Measurements from ENCODE around the gene ZNF787. TPM values are rescaled to one million over a fixed set of nuclear protein-coding genes. Genes with fewer than 3 reads are reported as not detected.

ZNF787 gene
- total and polyA plus RNA-seq, 4 experiments from 2014 or later = 0.67 to 34.1 (median 16.3) TPM

DNA sequence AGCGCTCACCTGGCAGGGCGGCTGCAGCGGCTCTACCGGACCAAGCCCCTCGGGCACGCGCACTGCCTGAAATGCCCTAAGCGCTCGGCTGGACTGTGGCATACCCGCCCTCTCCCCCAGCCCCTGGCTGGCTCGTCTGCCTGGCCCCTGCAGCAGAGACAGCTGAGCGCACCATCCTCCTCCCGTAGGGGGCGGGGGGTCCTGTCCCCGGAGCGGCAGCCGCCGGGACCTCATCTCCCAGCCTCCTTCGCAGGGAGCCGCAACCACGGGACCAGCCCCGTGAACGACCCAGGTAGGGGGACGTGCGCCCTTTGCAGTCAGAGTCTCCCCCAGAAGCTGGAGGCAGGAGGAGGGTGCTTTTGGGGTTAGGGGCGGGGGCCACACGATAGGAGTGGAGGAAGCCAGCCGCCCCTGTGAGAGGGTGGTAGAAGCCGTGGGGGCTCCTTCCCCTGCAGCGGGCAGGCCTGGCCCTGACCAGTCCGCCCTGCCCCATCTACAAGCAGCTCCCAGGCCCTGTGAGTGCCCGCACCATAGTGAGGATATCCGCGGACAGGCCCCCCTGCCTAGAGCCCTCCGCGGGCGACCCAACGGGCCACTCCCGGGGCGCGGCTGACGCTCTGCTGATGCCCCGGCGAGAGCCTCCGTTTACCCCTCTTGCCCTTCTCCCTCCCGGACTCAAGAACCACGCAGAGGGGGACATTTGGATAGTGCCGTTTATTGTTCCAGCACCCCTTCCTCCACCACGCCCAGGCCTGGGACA is 34.2 kb downstream of the ZNF787 start:
- intact Hi-C loops (cut with micrococcal nuclease) = no loop called here

DNA sequence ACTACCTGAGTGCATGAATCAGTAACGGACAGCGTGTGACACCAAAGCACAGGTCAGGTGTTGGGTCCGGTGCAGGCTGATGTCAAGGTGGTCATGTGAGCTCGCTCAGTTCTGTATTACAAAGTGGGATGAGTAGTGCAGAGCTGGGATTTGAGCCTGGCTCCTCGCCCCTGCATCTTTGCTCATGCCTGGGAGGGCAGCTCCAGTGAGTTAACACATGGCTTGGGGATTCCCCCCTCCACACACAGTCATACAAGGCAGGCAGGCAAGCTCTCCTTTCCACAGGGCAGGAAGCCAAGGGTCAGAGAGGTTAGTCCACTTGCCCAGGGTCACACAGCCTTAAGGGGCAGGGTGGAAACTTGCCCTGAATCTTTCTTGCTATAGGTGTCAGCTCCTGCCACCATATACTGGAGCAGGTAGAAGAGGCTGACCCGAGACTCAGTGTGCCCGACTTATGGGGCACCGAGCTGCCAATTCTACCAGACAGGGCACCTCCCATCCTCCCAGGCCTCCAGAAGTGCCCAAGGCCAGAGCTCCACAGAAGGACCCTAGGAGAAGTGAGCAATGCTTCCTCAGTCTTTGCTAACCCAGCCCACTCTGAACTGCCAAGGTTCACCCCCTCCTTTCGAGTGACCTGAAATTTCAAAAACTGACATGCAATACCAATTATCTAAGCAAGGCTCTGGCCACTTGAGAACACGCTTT is 35.4 kb downstream of the ZNF787 start:
- peaks cover 14 to 17% of the 10 kb centered on the region in 2 donors for H3K36me3 Mint-ChIP-seq
- H3K27me3 Mint-ChIP-seq = peaks cover 0 to 3% of the 10 kb centered on the region in 2 donors
- Histone ChIP-seq H3K4me3 (ENCODE audit: low read length in 2 of 2) (no peak overlapping the region), H3K4me1 (ENCODE audit: insufficient read depth, low read length) (peaks cover 8% of the 10 kb centered on the region), H3K9me3 (ENCODE audit: control insufficient read depth in 1 of 2, low read length in 2 of 2) (no peaks in the 10 kb centered on the region), H3K27ac (ENCODE audit: low read depth, low read length) (no peak overlapping the region), H3K36me3 (ENCODE audit: insufficient read depth, low read length) (no peaks in the 10 kb centered on the region), H3K27me3 (ENCODE audit: insufficient read depth, low read length) (no peaks in the 10 kb centered on the region)
- peaks cover 9 to 13% (median 11%) of the 10 kb centered on the region in 4 donors for H3K4me1 Mint-ChIP-seq
- ChIA-PET CTCF (ENCODE audit: partially characterized antibody) (interaction anchor here (0.7 to 1.1 kb wide), 3 partner anchors 9 to 83 kb away, joined by 3 read pairs; no protein-coding TSS in a partner anchor), POLR2A (ENCODE audit: partially characterized antibody) (no interaction called here)
- intact Hi-C loops (cut with micrococcal nuclease) = no loop called here
- DNase-seq = no peak
- no peak overlapping the region for H3K4me3 Mint-ChIP-seq
- H3K27ac Mint-ChIP-seq = no peak overlapping the region
- H3K9me3 Mint-ChIP-seq = no peaks in the 10 kb centered on the region

More for the DNA sequence above, 34.2 kb downstream of the ZNF787 start:
- Mint-ChIP-seq H3K27me3 (no peaks in the 10 kb centered on the region), H3K4me3 (no peak overlapping the region), H3K4me1 (peaks cover 1 to 12% (median 8%) of the 10 kb centered on the region in 4 donors), H3K36me3 (peaks cover 21 to 24% of the 10 kb centered on the region in 2 donors), H3K27ac (no peak overlapping the region), H3K9me3 (no peaks in the 10 kb centered on the region)
- Histone ChIP-seq H3K36me3 (ENCODE audit: insufficient read depth, low read length) (no peaks in the 10 kb centered on the region), H3K4me3 (ENCODE audit: low read length in 2 of 2) (no peak overlapping the region), H3K27ac (ENCODE audit: low read depth, low read length) (no peak overlapping the region), H3K9me3 (ENCODE audit: control insufficient read depth in 1 of 2, low read length in 2 of 2) (no peaks in the 10 kb centered on the region), H3K27me3 (ENCODE audit: insufficient read depth, low read length) (no peaks in the 10 kb centered on the region), H3K4me1 (ENCODE audit: insufficient read depth, low read length) (peaks cover 5% of the 10 kb centered on the region)
- CTCF ChIA-PET (ENCODE audit: partially characterized antibody) = no interaction called here
- POLR2A ChIA-PET (ENCODE audit: partially characterized antibody) = no interaction called here
- no peak for DNase-seq

DNA sequence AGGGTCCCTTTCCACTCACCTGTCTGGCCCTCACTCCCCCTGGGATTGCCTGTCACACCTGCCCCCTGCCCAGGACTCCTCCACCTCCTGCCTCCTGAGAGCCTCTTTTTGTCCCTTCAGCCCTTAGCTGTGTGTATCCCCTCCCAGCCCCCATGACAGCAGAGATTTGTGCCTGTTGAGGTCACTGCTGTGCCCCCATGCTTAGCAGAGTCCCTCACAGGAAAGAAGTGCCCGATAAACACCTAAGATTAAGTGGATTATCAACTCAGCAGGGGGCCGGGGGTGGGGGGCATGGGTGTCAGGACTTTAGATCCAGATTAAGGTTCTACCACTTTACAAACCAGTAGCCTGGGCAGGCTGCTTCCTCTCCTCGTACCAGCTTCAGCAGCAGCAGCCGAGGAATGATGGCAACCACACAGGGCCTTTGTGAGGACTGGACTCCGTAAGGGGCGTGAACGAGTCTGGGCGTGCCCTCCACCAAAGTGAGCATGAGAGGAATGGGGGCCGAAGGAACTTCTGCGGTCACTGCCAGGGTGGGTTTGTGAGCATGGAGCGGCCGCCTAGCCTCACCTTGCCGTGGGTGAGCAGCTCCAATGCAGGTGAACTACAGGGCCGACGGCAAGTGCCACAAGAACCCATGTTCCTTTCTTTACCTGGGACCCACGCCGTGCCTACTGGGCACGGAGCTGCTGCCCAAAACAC is 36.1 kb downstream of the ZNF787 start:
- Histone ChIP-seq H3K27me3 (ENCODE audit: insufficient read depth, low read length) (no peaks in the 10 kb centered on the region), H3K4me1 (ENCODE audit: insufficient read depth, low read length) (peaks cover 10% of the 10 kb centered on the region), H3K9me3 (ENCODE audit: control insufficient read depth in 1 of 2, low read length in 2 of 2) (no peaks in the 10 kb centered on the region), H3K4me3 (ENCODE audit: low read length in 2 of 2) (no peak overlapping the region), H3K27ac (ENCODE audit: low read depth, low read length) (no peak overlapping the region), H3K36me3 (ENCODE audit: insufficient read depth, low read length) (no peaks in the 10 kb centered on the region)
- no peak for DNase-seq
- POLR2A ChIA-PET (ENCODE audit: partially characterized antibody) = no interaction called here
- Mint-ChIP-seq H3K27me3 (peaks cover 0 to 4% of the 10 kb centered on the region in 2 donors), H3K36me3 (peaks cover 10 to 14% of the 10 kb centered on the region in 2 donors), H3K27ac (no peak overlapping the region), H3K4me3 (no peak overlapping the region), H3K4me1 (peaks cover 9 to 15% (median 12%) of the 10 kb centered on the region in 4 donors), H3K9me3 (no peaks in the 10 kb centered on the region)
- CTCF ChIA-PET (ENCODE audit: partially characterized antibody) = interaction anchor here (0.8 kb wide), 1 partner anchor 12 kb away, joined by 3 read pairs; no protein-coding TSS in a partner anchor
- intact Hi-C loops (cut with micrococcal nuclease) = no loop called here

DNA sequence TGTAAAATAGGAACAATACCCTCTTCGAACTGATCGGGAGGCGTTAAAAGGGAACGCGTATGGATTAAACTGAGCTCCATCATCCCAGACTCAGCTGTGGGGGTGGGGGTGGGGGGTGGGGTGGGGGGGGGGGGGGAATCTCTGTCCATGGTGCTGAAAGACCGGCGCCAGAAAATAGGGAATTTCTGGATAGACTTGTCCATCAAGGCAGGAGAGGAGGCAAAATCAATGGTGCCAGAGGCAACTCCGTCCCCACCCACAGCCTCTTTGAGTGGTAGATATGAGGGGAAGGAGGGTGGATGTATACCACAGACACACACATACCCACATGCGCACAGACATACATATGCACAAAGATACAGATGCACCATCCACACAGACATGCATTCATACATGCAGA is 37.4 kb downstream of the ZNF787 start:
- POLR2A ChIA-PET (ENCODE audit: partially characterized antibody) = no interaction called here
- intact Hi-C loops (cut with micrococcal nuclease) = no loop called here
- H3K9me3 Mint-ChIP-seq = no peaks in the 10 kb centered on the region
- H3K9me3 ChIP-seq (ENCODE audit: control insufficient read depth in 1 of 2, low read length in 2 of 2) = no peaks in the 10 kb centered on the region
- H3K27me3 ChIP-seq (ENCODE audit: insufficient read depth, low read length) = no peaks in the 10 kb centered on the region
- H3K4me3 ChIP-seq (ENCODE audit: low read length in 2 of 2) = no peak overlapping the region
- peaks cover 0 to 4% of the 10 kb centered on the region in 2 donors for H3K27me3 Mint-ChIP-seq
- peaks cover 0 to 5% of the 10 kb centered on the region in 2 donors for H3K36me3 Mint-ChIP-seq
- H3K4me1 ChIP-seq (ENCODE audit: insufficient read depth, low read length) = peaks cover 10% of the 10 kb centered on the region
- peak overlapping the region in 1 of 7 donors; percentile 29 for H3K27ac Mint-ChIP-seq
- no peak overlapping the region for H3K27ac ChIP-seq (ENCODE audit: low read depth, low read length)
- H3K36me3 ChIP-seq (ENCODE audit: insufficient read depth, low read length) = no peaks in the 10 kb centered on the region
- DNase-seq = no peak
- H3K4me3 Mint-ChIP-seq = no peak overlapping the region
- CTCF ChIA-PET (ENCODE audit: partially characterized antibody) = interaction anchor here (1.0 kb wide), 1 partner anchor 10 kb away, joined by 3 read pairs; no protein-coding TSS in a partner anchor
- H3K4me1 Mint-ChIP-seq = peaks cover 8 to 15% (median 12%) of the 10 kb centered on the region in 4 donors

DNA sequence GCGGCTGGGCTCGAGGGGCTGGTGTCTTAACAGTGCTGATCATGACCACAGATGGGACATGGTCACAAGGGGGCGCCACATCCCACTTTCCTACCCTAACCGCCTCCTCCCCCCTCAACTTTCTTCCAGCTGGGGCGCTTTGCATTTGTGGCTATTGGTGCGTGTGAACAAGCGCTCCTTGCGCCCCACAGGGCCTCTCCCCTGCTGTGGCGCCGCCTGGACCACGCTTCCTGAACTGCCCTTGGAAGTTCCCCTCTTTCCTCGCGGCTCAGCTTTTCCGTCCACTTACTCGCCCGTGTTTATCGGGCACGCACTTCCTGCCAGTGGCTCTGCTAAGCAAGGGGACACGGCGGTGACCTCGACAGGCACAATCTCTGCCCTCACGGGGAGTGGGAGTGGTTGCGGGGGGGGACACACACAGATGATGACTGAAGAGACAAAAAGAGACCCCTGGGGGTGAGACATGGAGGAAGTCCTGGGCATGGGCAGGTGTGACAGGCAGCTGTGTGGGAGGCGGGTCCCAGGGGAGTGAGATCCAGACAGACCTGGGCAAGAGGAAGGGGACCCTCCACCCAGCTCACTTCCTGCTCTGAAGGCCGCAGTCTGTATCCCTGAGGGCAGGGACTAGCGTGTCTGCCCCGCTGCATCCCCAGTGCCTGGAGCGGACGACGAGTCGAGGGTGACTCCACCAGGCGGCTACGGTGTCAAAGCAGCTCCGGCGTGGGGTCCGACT is 40.3 kb downstream of the ZNF787 start:
- POLR2A ChIA-PET (ENCODE audit: partially characterized antibody) = interaction anchor here (0.8 to 1.1 kb wide), 2 partner anchors 10 to 40 kb away, joined by 4 to 5 read pairs; partner anchors contain the start of gene ZNF787
- H3K27ac ChIP-seq (ENCODE audit: low read depth, low read length) = no peak overlapping the region
- intact Hi-C loops (cut with micrococcal nuclease) = loop anchor here (1.0 kb wide), 1 partner anchor 91 kb away; no protein-coding TSS in a partner anchor

DNA sequence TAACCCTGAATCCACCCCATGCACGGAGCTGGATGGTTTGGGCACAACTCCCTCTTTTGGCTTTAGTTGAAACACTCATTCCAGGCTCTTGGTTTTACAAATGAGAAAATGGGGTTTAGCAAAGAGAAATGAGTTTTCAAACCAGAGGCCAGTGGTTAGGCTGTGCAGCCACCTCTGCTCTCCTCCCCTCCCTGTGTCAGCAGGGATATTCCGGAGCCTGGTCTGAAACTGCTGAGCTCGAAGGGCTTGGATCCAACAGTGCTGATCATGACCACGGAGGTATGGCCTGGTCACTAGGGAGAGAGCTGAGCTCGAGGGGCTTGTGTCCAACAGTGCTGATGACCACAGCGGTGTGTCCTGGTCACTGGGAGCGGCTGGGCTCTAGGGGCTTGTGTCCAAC is 41.5 kb downstream of the ZNF787 start:
- Histone ChIP-seq H3K4me1 (ENCODE audit: insufficient read depth, low read length) (peaks cover 10% of the 10 kb centered on the region), H3K27ac (ENCODE audit: low read depth, low read length) (no peak overlapping the region), H3K27me3 (ENCODE audit: insufficient read depth, low read length) (no peaks in the 10 kb centered on the region), H3K9me3 (ENCODE audit: control insufficient read depth in 1 of 2, low read length in 2 of 2) (no peaks in the 10 kb centered on the region), H3K36me3 (ENCODE audit: insufficient read depth, low read length) (no peaks in the 10 kb centered on the region), H3K4me3 (ENCODE audit: low read length in 2 of 2) (no peak overlapping the region)
- ChIA-PET CTCF (ENCODE audit: partially characterized antibody) (interaction anchor here (0.9 to 6.1 kb wide), 7 partner anchors 11 to 254 kb away, joined by 3 to 48 read pairs (median 7); partner anchors contain the start of gene GALP), POLR2A (ENCODE audit: partially characterized antibody) (no interaction called here)
- intact Hi-C loops (cut with micrococcal nuclease) = loop anchor here (1.0 kb wide), 1 partner anchor 93 kb away; no protein-coding TSS in a partner anchor
- H3K9me3 Mint-ChIP-seq = peaks cover 0 to 3% (median 0%) of the 10 kb centered on the region in 8 donors
- no peaks in the 10 kb centered on the region for H3K36me3 Mint-ChIP-seq
- H3K4me3 Mint-ChIP-seq = peak overlapping the region in 1 of 8 donors; percentile 17
- no peak overlapping the region for H3K27ac Mint-ChIP-seq
- no peak for DNase-seq
- H3K4me1 Mint-ChIP-seq = peaks cover 9 to 15% (median 12%) of the 10 kb centered on the region in 4 donors
- peaks cover 0 to 5% of the 10 kb centered on the region in 2 donors for H3K27me3 Mint-ChIP-seq

More for the DNA sequence above, 40.3 kb downstream of the ZNF787 start:
- Mint-ChIP-seq H3K9me3 (peaks cover 0 to 3% (median 0%) of the 10 kb centered on the region in 8 donors), H3K4me1 (peaks cover 10 to 15% (median 12%) of the 10 kb centered on the region in 4 donors), H3K4me3 (peak overlapping the region; percentile 79 to 94 (median 84)), H3K36me3 (no peaks in the 10 kb centered on the region), H3K27me3 (peaks cover 0 to 5% of the 10 kb centered on the region in 2 donors), H3K27ac (peak overlapping the region in 2 of 7 donors; percentile 34 to 48)
- no peaks in the 10 kb centered on the region for H3K36me3 ChIP-seq (ENCODE audit: insufficient read depth, low read length)
- H3K9me3 ChIP-seq (ENCODE audit: control insufficient read depth in 1 of 2, low read length in 2 of 2) = no peaks in the 10 kb centered on the region
- H3K4me3 ChIP-seq (ENCODE audit: low read length in 2 of 2) = peak overlapping the region; percentile 23 to 59
- peak; percentile 47 to 74 (median 60) for DNase-seq
- H3K27me3 ChIP-seq (ENCODE audit: insufficient read depth, low read length) = no peaks in the 10 kb centered on the region
- peaks cover 10% of the 10 kb centered on the region for H3K4me1 ChIP-seq (ENCODE audit: insufficient read depth, low read length)
- CTCF ChIA-PET (ENCODE audit: partially characterized antibody) = interaction anchor here (0.8 to 2.4 kb wide), 17 partner anchors 8 to 253 kb away, joined by 3 to 9 read pairs (median 4); no protein-coding TSS in a partner anchor
